BE2C (cell line): ENCODE measurements around the gene FEM1A.

ENCODE experiments used
- DNase-seq: peaks from one replicate; pipeline ENCODE4 v3.0.0-alpha.2; 2020
- H3K27me3 ChIP-seq: fragments of 250-450 bp; sonication (Bioruptor Pico); 2 replicates; pipeline ENCODE4 v1.5.1; 2020; ENCODE audit warnings: mild to moderate bottlenecking
- H3K36me3 ChIP-seq: fragments of 250-450 bp; sonication (Bioruptor Pico); 2 replicates; pipeline ENCODE4 v1.5.1; 2020; ENCODE audit warnings: mild to moderate bottlenecking
- H3K4me1 ChIP-seq: fragments of 250-450 bp; sonication (Bioruptor Pico); 2 replicates; pipeline ENCODE4 v1.5.1; 2020
- H3K4me3 ChIP-seq: 2 replicates; pipeline ENCODE4 v1.5.1; 2011; ENCODE audit warnings: low read depth, low read length
- H3K9me3 ChIP-seq: fragments of 250-450 bp; sonication (Bioruptor Pico); 2 replicates; pipeline ENCODE4 v1.5.1; 2020
- CTCF ChIP-seq: IDR thresholded peaks from 2 replicates; pipeline ENCODE4 v1.5.1; 2012; ENCODE audit warnings: mild to moderate bottlenecking, low read depth, low read length

FEM1A gene

GRCh38 chr19:4748185-4748584 lies 43.3 kb upstream of the FEM1A start:
- H3K9me3 ChIP-seq, result no peaks in the 10 kb centered on the region
- no peaks in the 10 kb centered on the region for H3K27me3 ChIP-seq
- peaks cover 12% of the 10 kb centered on the region for H3K4me1 ChIP-seq
- DNase-seq, result no peak
- H3K36me3 ChIP-seq, result no peaks in the 10 kb centered on the region
- H3K4me3 ChIP-seq, result no peak overlapping the region
- TF ChIP-seq CTCF, result no peak

- TF ChIP-seq CTCF, result no peak
- Histone ChIP-seq H3K9me3 (no peaks in the 10 kb centered on the region), H3K4me1 (peaks cover 9% of the 10 kb centered on the region; the same call in 1 of the 2 replicates), H3K4me3 (no peak overlapping the region), H3K27me3 (no peaks in the 10 kb centered on the region), H3K36me3 (no peaks in the 10 kb centered on the region)
- DNase-seq, result no peak
Measured at GRCh38 chr19:4748589-4748988, 42.9 kb upstream of the FEM1A start.

GRCh38 chr19:4749870-4750590 lies 41.5 kb upstream of the FEM1A start:
- peaks cover 5% of the 10 kb centered on the region; the same call in 1 of the 2 replicates for H3K4me1 ChIP-seq
- H3K36me3 ChIP-seq, result no peaks in the 10 kb centered on the region
- TF ChIP-seq CTCF, result no peak
- H3K27me3 ChIP-seq, result no peaks in the 10 kb centered on the region
- DNase-seq, result peak; percentile 42
- no peak overlapping the region for H3K4me3 ChIP-seq
- H3K9me3 ChIP-seq, result no peaks in the 10 kb centered on the region

GRCh38 chr19:4754248-4754647 lies 37.3 kb upstream of the FEM1A start:
- peaks cover 5% of the 10 kb centered on the region; the same call in 1 of the 2 replicates for H3K4me1 ChIP-seq
- H3K4me3 ChIP-seq, result no peak overlapping the region
- TF ChIP-seq CTCF, result no peak
- H3K9me3 ChIP-seq, result no peaks in the 10 kb centered on the region
- no peaks in the 10 kb centered on the region for H3K36me3 ChIP-seq
- no peak for DNase-seq
- H3K27me3 ChIP-seq, result no peaks in the 10 kb centered on the region

- no peaks in the 10 kb centered on the region for H3K9me3 ChIP-seq
- H3K36me3 ChIP-seq, result no peaks in the 10 kb centered on the region
- DNase-seq, result no peak
- no peaks in the 10 kb centered on the region for H3K27me3 ChIP-seq
- no peak overlapping the region for H3K4me3 ChIP-seq
- 0 out of 2 replicates have a peak, but pooled peaks cover 5% of the 10 kb centered on the region for H3K4me1 ChIP-seq
- no peak for TF ChIP-seq CTCF
Measured at GRCh38 chr19:4755459-4755858, 36.1 kb upstream of the FEM1A start.

- Histone ChIP-seq H3K4me1 (0 out of 2 replicates have a peak, but pooled peaks cover 6% of the 10 kb centered on the region), H3K4me3 (no peak overlapping the region), H3K36me3 (no peaks in the 10 kb centered on the region), H3K9me3 (no peaks in the 10 kb centered on the region), H3K27me3 (no peaks in the 10 kb centered on the region)
- no peak for TF ChIP-seq CTCF
- DNase-seq, result no peak
Measured at GRCh38 chr19:4758082-4758481, 33.5 kb upstream of the FEM1A start.
